Right atrium auricular region (tissue), 2 donors: Measurements from ENCODE around the gene AURKB. TPM values are rescaled to one million over a fixed set of nuclear protein-coding genes. Genes with fewer than 3 reads are reported as not detected.

Source experiments
- DNase-seq: peaks from one replicate; pipeline ENCODE4 v3.0.0-alpha.2; 2019; ENCODE audit warnings: low spot score
- H3K27ac ChIP-seq, 2 donors: fragments of 200-600 bp; sonication (generic); 1 replicate in 1 of 2; 2 replicates in 1 of 2; pipeline ENCODE4 v1.5.1; 2016 to 2019
- H3K27me3 ChIP-seq, 2 donors: fragments of 200-600 bp; sonication (generic); one replicate each; pipeline versions ENCODE4 v1.5.1 to v1.6.0; 2017 to 2019
- H3K36me3 ChIP-seq: fragments of 200-600 bp; sonication (generic); one replicate; pipeline ENCODE4 v1.5.1; 2016
- H3K4me1 ChIP-seq, 2 donors: fragments of 200-600 bp; sonication (generic); one replicate each; pipeline versions ENCODE4 v1.5.1 to v1.6.0; 2017 to 2019
- H3K4me3 ChIP-seq, 2 donors: fragments of 200-600 bp; sonication (generic); 1 replicate in 1 of 2; 2 replicates in 1 of 2; pipeline ENCODE4 v1.5.1; 2017 to 2019; ENCODE audit warnings: mild to moderate bottlenecking in 1 of 2, moderate library complexity in 1 of 2
- H3K9me3 ChIP-seq, 2 donors: fragments of 200-600 bp; sonication (generic); one replicate each; pipeline ENCODE4 v1.5.1; 2019
- CTCF ChIP-seq, 2 donors: fragments of 200-600 bp; sonication (generic); IDR thresholded peaks; one replicate each; pipeline ENCODE4 v1.5.1; 2019; ENCODE audit warnings: antibody characterized with exemption in 2 of 2
- total RNA-seq, 2 donors: library from RNA; depleted of rRNA; stranded (reverse); fragments of >200 nt; gene quantifications; one replicate each; pipeline ENCODE4 v1.1.0, GENCODE V29; 2016

The AURKB gene
- total RNA-seq, 2 donors from 2014 or later = 1.8 TPM; not detected in 1

DNA sequence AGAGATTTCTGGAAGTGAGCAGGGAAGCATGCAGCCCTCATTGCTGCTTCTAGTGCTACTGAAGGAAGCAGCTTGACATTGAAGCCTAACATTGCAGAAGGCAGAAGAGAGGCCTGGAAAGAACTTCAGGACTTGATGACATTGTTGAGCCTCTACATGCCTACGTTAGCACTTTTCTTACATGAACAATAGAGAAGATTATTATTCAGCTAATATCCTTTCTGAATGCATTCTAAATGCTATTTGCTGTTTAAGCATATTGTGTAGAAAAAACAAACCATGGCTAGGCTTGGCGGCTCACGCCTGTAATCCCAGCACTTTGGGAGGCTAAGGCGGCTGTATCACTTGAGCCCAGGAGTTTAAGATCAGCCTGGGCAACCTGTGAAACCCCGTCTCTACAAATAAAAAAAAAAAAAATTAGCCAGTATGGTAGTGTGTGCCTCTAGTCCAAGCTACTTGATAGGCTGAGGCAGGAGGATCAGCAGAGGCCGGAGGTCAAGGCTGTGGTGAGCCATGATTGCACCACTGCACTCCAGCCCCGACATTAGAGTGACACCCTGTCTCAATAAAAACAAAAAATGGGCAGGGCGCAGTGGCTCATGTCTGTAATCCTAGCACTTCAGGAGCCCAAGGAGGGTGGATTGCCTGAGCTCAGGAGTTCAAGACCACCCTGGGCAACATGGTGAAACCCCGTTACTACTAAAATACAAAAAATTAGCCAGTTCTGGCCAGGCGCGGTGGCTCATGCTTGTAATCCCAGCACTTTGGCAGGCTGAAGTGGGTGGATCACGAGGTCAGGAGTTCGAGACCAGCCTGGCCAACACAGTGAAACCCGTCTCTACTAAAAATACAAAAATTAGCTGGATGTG, 2.2 kb upstream of the AURKB start:
- Histone ChIP-seq H3K27me3 (no peaks in the 10 kb centered on the region), H3K36me3 (no peaks in the 10 kb centered on the region), H3K4me1 (peaks cover 0 to 7% of the 10 kb centered on the region in 2 donors), H3K27ac (no peak overlapping the region), H3K4me3 (no peak overlapping the region), H3K9me3 (no peaks in the 10 kb centered on the region)
- no peak for TF ChIP-seq CTCF (IDR thresholded peaks at IDR 0.05)
- no peak for DNase-seq

GRCh38 chr17:8210761-8211458, 535 bp upstream of the AURKB start:
- no peaks in the 10 kb centered on the region for H3K9me3 ChIP-seq
- H3K36me3 ChIP-seq = no peaks in the 10 kb centered on the region
- H3K27me3 ChIP-seq = no peaks in the 10 kb centered on the region
- DNase-seq = no peak
- H3K27ac ChIP-seq = peak overlapping the region; percentile 68 to 79
- H3K4me1 ChIP-seq = peaks cover 0 to 7% of the 10 kb centered on the region in 2 donors
- peak overlapping the region; percentile 49 to 61 for H3K4me3 ChIP-seq
- TF ChIP-seq CTCF (IDR thresholded peaks at IDR 0.05) = no peak

GRCh38 chr17:8206536-8206935, 3.8 kb downstream of the AURKB start:
- no peak for TF ChIP-seq CTCF (IDR thresholded peaks at IDR 0.05)
- H3K4me3 ChIP-seq = no peak overlapping the region
- H3K36me3 ChIP-seq = no peaks in the 10 kb centered on the region
- no peaks in the 10 kb centered on the region for H3K9me3 ChIP-seq
- no peaks in the 10 kb centered on the region for H3K27me3 ChIP-seq
- H3K4me1 ChIP-seq = peaks cover 0 to 7% of the 10 kb centered on the region in 2 donors
- DNase-seq = no peak
- H3K27ac ChIP-seq = no peak overlapping the region

- H3K36me3 ChIP-seq = no peaks in the 10 kb centered on the region
- H3K27me3 ChIP-seq = no peaks in the 10 kb centered on the region
- no peaks in the 10 kb centered on the region for H3K9me3 ChIP-seq
- TF ChIP-seq CTCF (IDR thresholded peaks at IDR 0.05) = no peak
- DNase-seq = no peak
- H3K4me1 ChIP-seq = peaks cover 0 to 7% of the 10 kb centered on the region in 2 donors
- no peak overlapping the region for H3K27ac ChIP-seq
- no peak overlapping the region for H3K4me3 ChIP-seq
Measured at GRCh38 chr17:8204761-8205555, 5.4 kb downstream of the AURKB start.

DNA sequence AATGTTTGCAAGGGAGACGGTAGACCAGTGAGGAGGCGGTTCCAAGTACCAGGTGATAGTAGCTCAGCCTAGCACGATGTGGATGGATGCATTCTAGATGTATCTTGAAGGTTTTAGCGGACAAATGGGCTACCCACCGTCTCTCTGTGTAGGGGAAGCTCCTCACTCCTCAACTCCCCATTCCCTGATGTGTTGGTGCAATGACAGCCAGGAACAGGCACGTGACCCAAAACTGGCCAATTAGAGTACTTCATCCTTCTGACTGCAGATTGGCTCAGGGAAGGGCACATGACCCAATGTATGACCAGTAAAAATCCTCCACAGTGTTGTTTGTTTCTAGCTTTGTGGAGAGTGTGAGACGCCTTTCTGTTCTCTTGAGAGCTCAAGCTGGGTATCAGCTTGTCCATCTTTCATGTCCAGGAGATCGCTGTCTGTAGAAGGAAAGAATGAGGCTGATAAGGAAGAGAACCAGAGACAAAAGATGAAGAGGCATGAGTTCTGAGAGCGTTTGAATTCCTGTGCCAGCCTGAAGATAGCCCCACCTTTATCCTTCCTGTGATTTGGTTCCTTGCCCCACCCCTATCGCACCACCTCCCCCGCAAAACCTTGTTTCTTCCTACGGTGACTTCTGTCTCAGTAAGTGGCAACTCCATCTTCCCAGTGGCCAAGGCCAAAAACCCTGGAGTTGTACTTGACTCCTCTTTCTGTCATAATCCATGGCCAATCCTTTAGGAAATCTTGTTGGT, 18.1 kb downstream of the AURKB start:
- Histone ChIP-seq H3K9me3 (no peaks in the 10 kb centered on the region), H3K4me1 (peaks cover 0 to 53% of the 10 kb centered on the region in 2 donors), H3K36me3 (no peaks in the 10 kb centered on the region), H3K27ac (peak overlapping the region; percentile 85 to 86), H3K27me3 (no peaks in the 10 kb centered on the region), H3K4me3 (peak overlapping the region; percentile 26 to 48)
- peak; percentile 96 for DNase-seq
- TF ChIP-seq CTCF (IDR thresholded peaks at IDR 0.05) = no peak
